ENCODE results near the gene SCP2.

The SCP2 gene

GRCh38 chr1:53083636-53084588 lies 156.8 kb downstream of the SCP2 start:
- H3K27me3 ChIP-seq (ENCODE audit: insufficient read depth, low read length, poor library complexity, severe bottlenecking), result no peaks in the 10 kb centered on the region
- H3K4me2 ChIP-seq (ENCODE audit: low read depth, low read length, poor library complexity, severe bottlenecking), result no peak overlapping the region
- no peaks in the 10 kb centered on the region for H3K9me3 ChIP-seq (ENCODE audit: insufficient read depth, low read depth, low read length)
- H3K9ac ChIP-seq (ENCODE audit: low read depth, low read length, poor library complexity, severe bottlenecking), result no peak overlapping the region
- no peaks in the 10 kb centered on the region for H3K4me1 ChIP-seq (ENCODE audit: insufficient read depth, low read length, poor library complexity, severe bottlenecking)
- H3K36me3 ChIP-seq (ENCODE audit: insufficient read depth, low read length), result no peaks in the 10 kb centered on the region
- no peak overlapping the region for H3K4me3 ChIP-seq (ENCODE audit: low read length, poor library complexity, severe bottlenecking)
- no peaks in the 10 kb centered on the region for H4K20me1 ChIP-seq (ENCODE audit: insufficient read depth, low read length, poor library complexity, severe bottlenecking)
- TF ChIP-seq EZH2phosphoT487 (IDR thresholded peaks at IDR 0.05; ENCODE audit: borderline replicate concordance), result no peak
- TF ChIP-seq, protein P1, sequence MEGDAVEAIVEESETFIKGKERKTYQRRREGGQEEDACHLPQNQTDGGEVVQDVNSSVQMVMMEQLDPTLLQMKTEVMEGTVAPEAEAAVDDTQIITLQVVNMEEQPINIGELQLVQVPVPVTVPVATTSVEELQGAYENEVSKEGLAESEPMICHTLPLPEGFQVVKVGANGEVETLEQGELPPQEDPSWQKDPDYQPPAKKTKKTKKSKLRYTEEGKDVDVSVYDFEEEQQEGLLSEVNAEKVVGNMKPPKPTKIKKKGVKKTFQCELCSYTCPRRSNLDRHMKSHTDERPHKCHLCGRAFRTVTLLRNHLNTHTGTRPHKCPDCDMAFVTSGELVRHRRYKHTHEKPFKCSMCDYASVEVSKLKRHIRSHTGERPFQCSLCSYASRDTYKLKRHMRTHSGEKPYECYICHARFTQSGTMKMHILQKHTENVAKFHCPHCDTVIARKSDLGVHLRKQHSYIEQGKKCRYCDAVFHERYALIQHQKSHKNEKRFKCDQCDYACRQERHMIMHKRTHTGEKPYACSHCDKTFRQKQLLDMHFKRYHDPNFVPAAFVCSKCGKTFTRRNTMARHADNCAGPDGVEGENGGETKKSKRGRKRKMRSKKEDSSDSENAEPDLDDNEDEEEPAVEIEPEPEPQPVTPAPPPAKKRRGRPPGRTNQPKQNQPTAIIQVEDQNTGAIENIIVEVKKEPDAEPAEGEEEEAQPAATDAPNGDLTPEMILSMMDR (conservative IDR thresholded peaks at IDR 0.05; ENCODE audit: low read length), result no peak
- no peaks in the 10 kb centered on the region for H3K79me2 ChIP-seq (ENCODE audit: insufficient read depth, low read length)
- H3F3A ChIP-seq (ENCODE audit: low read depth), result no peaks in the 10 kb centered on the region
- H3K9me2 ChIP-seq (replicated peaks; ENCODE audit: low read depth, low read length), result no peaks in the 10 kb centered on the region
- no peak overlapping the region for H2AFZ ChIP-seq (ENCODE audit: low read length)

DNA sequence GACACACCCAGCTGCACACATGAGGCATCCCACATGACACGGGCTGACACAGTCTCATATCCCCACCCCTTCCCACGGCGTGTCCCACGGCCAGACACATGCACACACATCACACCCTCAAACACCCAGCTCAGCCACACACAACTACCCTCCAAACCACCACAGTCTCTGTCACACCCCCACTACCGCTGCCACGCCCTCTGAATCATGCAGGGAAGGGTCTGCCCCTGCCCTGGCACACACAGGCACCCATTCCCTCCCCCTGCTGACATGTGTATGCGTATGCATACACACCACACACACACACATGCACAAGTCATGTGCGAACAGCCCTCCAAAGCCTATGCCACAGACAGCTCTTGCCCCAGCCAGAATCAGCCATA lies 157.5 kb downstream of the SCP2 start:
- no peak overlapping the region for H2AFZ ChIP-seq (ENCODE audit: low read length)
- H3K36me3 ChIP-seq (ENCODE audit: insufficient read depth, low read length), result no peaks in the 10 kb centered on the region
- no peak overlapping the region for H3K4me3 ChIP-seq (ENCODE audit: low read length, poor library complexity, severe bottlenecking)
- H3K9me3 ChIP-seq (ENCODE audit: insufficient read depth, low read depth, low read length), result no peaks in the 10 kb centered on the region
- no peak overlapping the region for H3K9ac ChIP-seq (ENCODE audit: low read depth, low read length, poor library complexity, severe bottlenecking)
- H3K4me1 ChIP-seq (ENCODE audit: insufficient read depth, low read length, poor library complexity, severe bottlenecking), result no peaks in the 10 kb centered on the region
- H3K4me2 ChIP-seq (ENCODE audit: low read depth, low read length, poor library complexity, severe bottlenecking), result no peak overlapping the region
- no peak for TF ChIP-seq EZH2phosphoT487 (IDR thresholded peaks at IDR 0.05; ENCODE audit: borderline replicate concordance)
- TF ChIP-seq, protein P1 (conservative IDR thresholded peaks at IDR 0.05; ENCODE audit: low read length), result no peak
- no peaks in the 10 kb centered on the region for H3F3A ChIP-seq (ENCODE audit: low read depth)
- no peaks in the 10 kb centered on the region for H4K20me1 ChIP-seq (ENCODE audit: insufficient read depth, low read length, poor library complexity, severe bottlenecking)
- H3K27me3 ChIP-seq (ENCODE audit: insufficient read depth, low read length, poor library complexity, severe bottlenecking), result no peaks in the 10 kb centered on the region
- no peaks in the 10 kb centered on the region for H3K9me2 ChIP-seq (replicated peaks; ENCODE audit: low read depth, low read length)
- no peaks in the 10 kb centered on the region for H3K79me2 ChIP-seq (ENCODE audit: insufficient read depth, low read length)

DNA sequence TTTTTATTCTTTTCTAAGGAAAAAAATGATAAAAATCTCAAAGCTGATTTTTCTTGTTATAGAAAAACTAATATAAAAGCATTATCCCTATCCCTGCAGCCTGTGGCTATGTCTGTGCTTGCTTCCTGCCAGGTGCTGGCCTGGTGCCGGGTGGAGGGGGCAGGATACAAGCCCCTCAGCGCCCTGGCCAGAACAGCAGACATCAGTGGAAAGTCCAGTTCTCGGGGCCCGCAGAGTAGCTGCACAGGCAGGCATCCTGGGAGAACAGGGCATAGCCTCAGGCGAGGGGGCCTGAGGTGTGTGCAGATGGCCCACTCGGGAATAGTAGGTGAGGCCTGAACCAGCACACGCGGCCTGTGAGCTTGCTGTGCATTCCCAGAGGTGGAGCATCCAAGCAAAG lies 158.3 kb downstream of the SCP2 start:
- Histone ChIP-seq H3K9me3 (ENCODE audit: insufficient read depth, low read depth, low read length) (no peaks in the 10 kb centered on the region), H3K9me2 (replicated peaks; ENCODE audit: low read depth, low read length) (no peaks in the 10 kb centered on the region), H3K27me3 (ENCODE audit: insufficient read depth, low read length, poor library complexity, severe bottlenecking) (no peaks in the 10 kb centered on the region), H3K9ac (ENCODE audit: low read depth, low read length, poor library complexity, severe bottlenecking) (no peak overlapping the region), H3F3A (ENCODE audit: low read depth) (no peaks in the 10 kb centered on the region), H3K4me1 (ENCODE audit: insufficient read depth, low read length, poor library complexity, severe bottlenecking) (no peaks in the 10 kb centered on the region), H3K4me3 (ENCODE audit: low read length, poor library complexity, severe bottlenecking) (no peak overlapping the region), H3K36me3 (ENCODE audit: insufficient read depth, low read length) (no peaks in the 10 kb centered on the region), H4K20me1 (ENCODE audit: insufficient read depth, low read length, poor library complexity, severe bottlenecking) (no peaks in the 10 kb centered on the region), H2AFZ (ENCODE audit: low read length) (no peak overlapping the region), H3K79me2 (ENCODE audit: insufficient read depth, low read length) (no peaks in the 10 kb centered on the region), H3K4me2 (ENCODE audit: low read depth, low read length, poor library complexity, severe bottlenecking) (no peak overlapping the region)
- TF ChIP-seq EZH2phosphoT487 (IDR thresholded peaks at IDR 0.05; ENCODE audit: borderline replicate concordance), result no peak
- TF ChIP-seq, protein P1 (conservative IDR thresholded peaks at IDR 0.05; ENCODE audit: low read length), result no peak

Data from Loucy (cell line).